ENCODE measurements around the gene BUB1B.
A peak's percentile ranks its signal among the peaks of the same experiment; 100 is the strongest.

Gene BUB1B

GRCh38 chr15:40192942-40193341, 32.1 kb downstream of the BUB1B start:
- DNase-seq, result no peak

DNA sequence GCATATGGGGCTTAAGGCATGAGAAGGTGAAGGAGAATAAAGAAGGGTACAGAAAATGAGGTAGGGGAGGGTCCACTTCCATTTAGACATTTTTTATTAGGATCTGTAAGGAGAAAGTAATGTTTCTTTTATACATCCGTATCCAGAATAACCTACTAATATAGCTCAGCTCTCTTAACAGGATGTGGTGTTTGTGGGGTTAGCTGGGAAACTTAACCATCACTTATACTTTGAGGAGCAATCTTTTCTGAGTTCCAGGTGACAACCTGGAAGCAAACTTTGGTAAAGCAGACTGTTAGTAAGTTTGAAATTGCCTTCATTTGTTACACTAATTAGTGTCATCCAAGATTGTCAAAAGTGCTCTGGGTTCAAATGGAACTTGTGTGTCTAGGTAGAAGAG, 36.6 kb downstream of the BUB1B start:
- DNase-seq, result no peak

DNA sequence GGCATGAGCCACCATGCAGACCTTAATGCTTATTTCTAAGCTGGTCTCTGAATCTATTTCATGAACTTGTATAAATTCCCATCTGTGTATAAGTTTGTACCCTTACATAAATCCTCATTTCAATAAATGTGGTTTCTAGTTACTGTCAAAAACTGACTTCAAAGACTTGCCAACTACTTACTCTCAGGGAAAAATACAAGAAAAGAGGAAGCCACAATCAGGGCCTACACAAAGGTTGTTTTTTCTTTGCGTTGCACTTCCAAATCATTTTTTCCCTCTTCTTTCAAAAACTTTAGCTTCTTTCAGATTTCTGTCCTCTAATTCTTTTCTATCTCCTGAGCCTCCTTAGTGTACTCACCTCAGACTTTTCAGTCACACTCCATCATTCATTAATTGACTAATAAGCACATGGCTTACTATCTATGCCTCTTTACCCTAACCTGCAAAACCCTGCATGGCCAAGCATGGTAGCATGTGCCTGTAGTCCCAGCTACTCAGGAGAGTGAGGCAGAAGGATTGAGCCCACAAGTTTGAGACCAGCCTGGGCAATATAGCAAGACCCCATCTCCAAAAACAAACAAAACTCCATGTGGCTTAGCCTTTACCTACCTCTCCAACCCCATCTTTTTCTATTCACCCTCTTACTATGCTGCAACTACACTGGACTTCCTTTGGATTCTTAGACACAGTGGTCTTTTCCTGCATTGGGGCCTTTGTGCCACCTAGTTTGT, 37.7 kb downstream of the BUB1B start:
- DNase-seq, result no peak

- no peak for DNase-seq
Measured at GRCh38 chr15:40204100-40204499, 43.2 kb downstream of the BUB1B start.

- no peak for DNase-seq
Measured at GRCh38 chr15:40217166-40217824, 56.4 kb downstream of the BUB1B start.

GRCh38 chr15:40219801-40220200, 58.9 kb downstream of the BUB1B start:
- DNase-seq, result no peak

DNA sequence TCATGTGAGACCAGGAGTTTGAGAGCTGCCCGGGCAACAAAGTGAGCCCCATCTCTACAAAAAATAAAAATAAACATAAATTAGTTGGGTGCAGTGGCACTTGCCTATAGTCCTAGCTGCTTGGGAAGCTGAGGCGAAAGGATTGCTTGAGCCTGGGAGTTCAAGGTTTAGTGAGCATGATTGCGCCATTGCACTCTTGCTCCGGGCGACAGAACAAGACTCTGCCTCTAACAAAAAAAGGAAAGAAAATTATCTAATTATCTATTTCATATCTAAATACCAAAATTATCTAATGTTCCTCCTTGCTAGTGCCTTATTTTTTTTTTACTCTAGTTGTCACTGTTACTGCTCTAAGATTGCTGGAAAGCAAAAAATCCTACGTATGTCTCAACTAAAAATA, 61.3 kb downstream of the BUB1B start:
- DNase-seq, result no peak

- DNase-seq, result no peak
Measured at GRCh38 chr15:40226736-40227135, 65.9 kb downstream of the BUB1B start.

DNA sequence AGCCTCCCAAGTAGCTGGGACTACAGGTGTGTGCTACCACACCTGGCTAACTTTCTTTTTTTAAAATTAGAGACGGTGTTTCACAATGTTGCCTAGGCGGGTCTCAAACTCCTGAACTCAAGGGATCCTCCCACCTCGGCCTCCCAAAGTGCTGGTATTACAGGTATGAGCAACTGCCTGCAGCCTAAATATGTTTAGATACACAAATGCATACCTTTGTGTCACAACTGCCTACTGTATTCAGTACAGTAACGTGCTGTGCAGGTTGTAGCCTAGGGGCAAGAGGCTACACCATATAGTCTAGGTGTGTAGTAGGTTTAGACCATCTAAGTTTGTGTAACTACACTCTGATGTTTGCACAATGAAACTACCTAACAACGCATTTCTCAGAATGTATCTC, 68.4 kb downstream of the BUB1B start:
- no peak for DNase-seq

DNA sequence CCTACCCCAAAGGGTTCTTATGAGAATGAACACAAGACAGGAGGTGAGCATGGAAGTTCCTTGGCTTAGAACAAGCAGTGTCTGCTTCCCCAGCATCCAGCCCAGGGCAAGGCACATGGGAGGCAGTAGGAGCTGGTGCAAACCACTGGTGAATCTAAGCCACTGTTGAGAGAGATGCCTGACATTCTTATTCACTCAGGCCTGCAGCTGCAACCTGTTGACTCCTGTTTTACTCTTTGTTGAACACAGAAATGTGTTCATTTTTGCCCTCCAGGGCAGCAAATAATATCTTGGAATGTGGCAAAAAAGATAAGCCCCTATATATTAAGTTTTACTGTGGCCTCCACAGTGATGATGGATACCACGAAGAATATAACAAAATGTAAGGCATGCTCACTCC, 69.1 kb downstream of the BUB1B start:
- DNase-seq, result no peak

DNA sequence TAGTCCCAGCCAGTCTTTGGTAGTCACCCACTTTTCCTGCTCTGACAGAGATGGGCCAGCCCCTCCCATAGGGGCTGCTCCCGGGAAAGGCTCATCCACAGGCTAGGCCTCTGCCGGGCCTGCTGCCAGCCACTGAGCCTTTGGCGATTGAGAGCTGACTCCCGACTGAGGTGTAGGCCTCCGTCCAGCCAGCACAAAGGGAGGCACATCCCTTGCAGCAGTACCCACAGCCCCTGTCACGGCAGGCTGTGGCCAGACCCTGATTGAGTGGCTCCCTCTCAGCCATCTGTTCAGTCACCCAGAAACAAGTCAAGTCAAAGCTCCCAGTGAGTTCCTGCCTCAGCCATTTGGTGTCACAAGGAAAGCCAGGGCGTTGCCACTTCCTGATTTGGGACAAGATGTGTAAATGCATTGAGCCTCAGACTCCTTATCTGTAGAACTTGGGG, 71.8 kb downstream of the BUB1B start:
- DNase-seq, result no peak

GRCh38 chr15:40233727-40234577, 73.1 kb downstream of the BUB1B start:
- DNase-seq, result no peak

GRCh38 chr15:40234783-40235182, 73.9 kb downstream of the BUB1B start:
- DNase-seq, result no peak

GRCh38 chr15:40235201-40235885, 74.5 kb downstream of the BUB1B start:
- no peak for DNase-seq

- DNase-seq, result peak; percentile 25
Measured at GRCh38 chr15:40238532-40239403, 77.9 kb downstream of the BUB1B start, which contains the start of gene PAK6. PAK6 (plus strand) TSS chr15:40239063; CDS start chr15:40264786, 25,723 bp downstream.

DNA sequence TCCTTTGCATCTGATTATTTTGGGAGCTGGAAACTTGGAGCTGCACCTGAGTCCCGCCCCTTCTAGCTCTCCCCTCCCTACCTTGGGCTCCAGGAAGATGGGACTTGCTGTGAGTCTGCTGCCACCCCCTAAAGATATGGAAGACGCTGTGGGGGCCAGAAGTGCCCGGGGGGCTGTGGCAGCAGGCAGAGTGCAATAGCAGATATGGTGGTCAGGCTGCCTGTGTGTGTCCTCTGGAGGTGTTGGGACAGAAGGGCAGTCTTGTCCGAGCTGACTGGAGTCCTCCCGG, 78.5 kb downstream of the BUB1B start:
- no peak for DNase-seq

- DNase-seq, result no peak
Measured at GRCh38 chr15:40239693-40240618, 79.1 kb downstream of the BUB1B start.

- DNase-seq, result no peak
Measured at GRCh38 chr15:40240619-40241221, 79.9 kb downstream of the BUB1B start.

- DNase-seq, result no peak
Measured at GRCh38 chr15:40241269-40242212, 80.7 kb downstream of the BUB1B start.

Data from NCI-H2107 (cell line).